GM23248 (cell line): ENCODE results near the gene RAB3IL1.

Experiments
- EZH2 ChIP-seq: fragments of 200-600 bp; sonication (generic); IDR thresholded peaks from 2 replicates; pipeline ENCODE4 v1.6.1; 2018; ENCODE audit warnings: antibody characterized with exemption, mild to moderate bottlenecking; ENCODE audit not compliant: insufficient read depth, poor library complexity, severe bottlenecking
- EZH2phosphoT487 ChIP-seq: fragments of 200-600 bp; sonication (generic); IDR thresholded peaks from 2 replicates; pipeline ENCODE4 v1.6.1; 2018; ENCODE audit warnings: antibody characterized with exemption, moderate library complexity, mild to moderate bottlenecking, low read depth; ENCODE audit not compliant: insufficient read depth

DNA sequence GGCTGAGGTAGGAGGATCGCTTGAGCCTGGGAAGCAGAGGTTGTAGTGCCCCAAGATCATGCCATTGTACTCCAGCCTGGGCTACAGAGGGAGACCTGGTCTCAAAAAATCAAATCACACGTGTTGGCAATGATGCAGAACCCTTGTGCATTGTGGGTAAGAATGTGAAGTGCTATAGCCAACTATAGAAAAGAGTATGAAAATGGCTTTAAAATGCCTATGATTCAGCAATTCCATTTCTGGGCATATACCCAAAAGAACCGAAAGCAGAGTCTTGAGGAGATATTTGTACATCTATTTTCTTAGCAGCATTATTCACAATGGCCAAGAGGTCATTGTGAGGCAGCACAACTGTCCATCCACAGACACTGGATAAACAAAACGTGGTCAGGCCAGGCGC lies 23.4 kb downstream of the RAB3IL1 start:
- no peak for TF ChIP-seq EZH2
- no peak for TF ChIP-seq EZH2phosphoT487
